NCI-H2107 treated with DMSO at 0.1 percent for 48 hours (cell line): Measurements from ENCODE around the gene ADK.
"Not testable (repeated sequence)": the region's sequence is repeated elsewhere in the genome, so short reads cannot be mapped to it uniquely, and the experiment has no call there.

Experiments
- DNase-seq: peaks from one replicate; lab custom pipeline; 2025; ENCODE audit not compliant: unreplicated experiment; lab: John Stamatoyannopoulos, UW

Gene ADK

DNA sequence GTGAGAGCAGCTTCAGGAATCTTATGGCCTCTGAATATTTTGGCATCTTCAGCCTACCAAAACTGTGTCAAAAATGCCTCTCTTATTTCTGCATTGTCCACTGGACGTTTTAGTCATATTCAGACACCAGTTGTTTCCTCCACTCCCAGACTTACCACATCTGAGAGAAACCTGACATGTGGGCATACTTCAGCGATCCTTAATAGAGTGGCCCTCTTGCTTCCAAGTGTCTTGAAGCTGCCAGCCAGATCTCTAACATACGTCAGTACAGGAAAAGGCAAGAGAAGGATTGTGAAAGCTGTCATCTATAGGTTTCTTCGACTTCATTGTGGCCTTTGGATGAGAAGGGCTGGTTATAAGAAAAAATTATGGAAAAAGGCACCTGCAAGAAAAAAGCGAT, 376.6 kb downstream of the ADK start:
- not testable (repeated sequence) for DNase-seq

DNA sequence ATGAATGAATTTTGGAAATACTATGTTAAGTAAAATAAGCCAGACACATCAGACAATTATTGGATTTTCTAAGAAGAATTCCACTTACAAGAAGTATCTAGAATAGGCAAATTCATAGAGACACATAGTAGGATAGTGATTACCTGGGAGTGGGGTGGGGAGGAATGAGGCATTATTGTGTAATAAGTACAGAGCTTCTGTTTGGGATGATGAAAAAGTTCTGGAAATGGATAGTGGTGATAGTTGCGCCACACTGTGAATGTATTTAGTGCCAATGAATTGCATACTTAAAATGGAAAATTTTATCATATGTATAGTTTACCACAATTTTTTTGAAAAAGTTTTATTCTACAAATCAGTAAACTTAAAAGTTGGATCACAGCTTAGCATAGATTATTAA, 378.2 kb downstream of the ADK start:
- no peak for DNase-seq

DNA sequence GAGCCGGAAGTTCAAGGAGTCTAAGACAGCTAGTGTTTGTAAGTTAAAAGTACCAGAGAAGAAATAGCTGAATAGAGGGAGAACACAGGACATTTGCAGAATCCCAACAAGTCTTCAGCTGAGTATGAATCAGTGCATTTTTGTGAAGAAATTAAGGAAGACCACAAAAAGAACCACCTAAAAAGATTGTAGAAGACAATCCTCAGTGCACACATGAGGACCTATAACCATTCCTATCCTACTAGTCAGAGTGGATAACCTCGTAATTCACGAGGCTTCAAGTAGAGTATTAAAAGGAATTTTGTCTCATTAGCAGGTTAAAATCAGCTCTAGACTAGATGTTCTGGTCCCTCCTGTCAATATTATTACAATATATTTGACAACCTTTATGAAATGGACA, 380.0 kb downstream of the ADK start:
- DNase-seq, result no peak

DNA sequence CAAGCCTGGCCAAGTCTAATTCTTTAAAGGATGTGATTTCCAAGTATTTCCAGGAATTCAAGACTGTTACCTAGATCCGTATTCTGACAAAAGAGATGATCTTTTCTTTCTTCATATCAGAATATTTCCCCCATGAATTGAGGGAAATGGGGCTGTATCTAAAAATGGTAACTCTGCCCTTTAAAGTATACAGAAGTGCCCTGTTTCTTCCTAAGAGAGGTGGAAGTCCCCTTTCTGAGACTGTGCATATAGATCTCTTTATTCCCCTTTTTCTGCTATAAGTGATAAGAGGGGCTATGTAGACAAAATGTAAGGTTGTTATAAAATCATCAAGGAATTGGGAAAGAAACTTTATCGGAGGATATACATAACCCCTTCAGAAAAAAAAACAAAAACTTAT, 388.3 kb downstream of the ADK start:
- DNase-seq, result no peak

DNA sequence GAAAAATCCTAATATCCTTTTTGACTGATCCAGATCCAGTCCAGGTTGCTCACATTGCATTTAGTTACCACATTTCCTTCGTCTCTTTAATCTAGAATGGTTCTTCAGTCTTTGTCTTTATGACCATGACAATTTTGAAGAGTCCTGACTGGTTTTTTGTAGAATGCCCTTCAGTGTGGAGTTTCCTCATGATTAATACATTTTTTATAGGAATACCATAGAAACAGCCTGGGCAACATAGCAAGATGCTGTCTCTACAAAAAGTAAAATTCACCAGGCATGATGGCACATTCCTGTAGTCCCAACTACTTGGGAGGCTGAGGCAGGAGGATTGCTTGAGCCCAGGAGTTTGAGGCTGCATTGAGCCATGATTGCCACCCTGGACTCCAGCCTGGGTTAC, 390.4 kb downstream of the ADK start:
- DNase-seq, result no peak

DNA sequence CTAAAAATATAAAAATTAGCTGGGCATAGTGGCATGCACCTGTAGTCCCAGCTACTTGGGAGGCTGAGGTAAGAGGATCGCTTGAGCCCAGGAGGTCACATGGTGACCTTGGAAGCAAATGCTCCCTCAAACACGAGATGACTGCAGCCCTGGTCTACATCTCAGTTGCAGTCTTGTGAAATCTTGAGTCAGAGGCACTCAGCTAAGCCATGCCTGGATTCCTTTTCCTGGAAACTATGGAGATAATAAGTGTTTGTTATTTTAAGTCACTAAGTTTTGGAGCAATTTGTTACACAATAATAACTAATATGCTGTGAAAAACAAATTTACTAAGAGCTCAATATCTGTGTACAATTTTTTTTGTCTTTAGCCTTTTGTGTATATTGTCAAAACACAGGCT, 391.1 kb downstream of the ADK start:
- no peak for DNase-seq

DNA sequence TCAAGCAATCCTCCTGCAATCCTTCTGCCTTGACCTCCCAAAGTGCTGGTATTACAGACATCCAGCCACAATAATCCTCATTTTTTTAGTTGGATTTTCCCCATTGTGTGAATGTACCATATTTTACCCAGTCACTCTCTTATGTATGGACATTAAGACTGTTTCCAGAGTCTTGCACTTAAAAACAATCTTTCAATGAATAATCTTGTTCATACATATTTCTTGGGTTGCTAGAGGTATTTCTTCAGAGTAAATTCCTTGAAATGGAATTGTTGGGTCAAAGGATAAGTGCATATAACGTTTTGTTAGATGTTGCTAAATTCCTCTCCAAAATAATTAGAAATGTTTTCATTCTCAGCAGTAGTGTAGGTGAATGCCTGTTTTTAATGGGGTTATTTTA, 392.3 kb downstream of the ADK start:
- no peak for DNase-seq

DNA sequence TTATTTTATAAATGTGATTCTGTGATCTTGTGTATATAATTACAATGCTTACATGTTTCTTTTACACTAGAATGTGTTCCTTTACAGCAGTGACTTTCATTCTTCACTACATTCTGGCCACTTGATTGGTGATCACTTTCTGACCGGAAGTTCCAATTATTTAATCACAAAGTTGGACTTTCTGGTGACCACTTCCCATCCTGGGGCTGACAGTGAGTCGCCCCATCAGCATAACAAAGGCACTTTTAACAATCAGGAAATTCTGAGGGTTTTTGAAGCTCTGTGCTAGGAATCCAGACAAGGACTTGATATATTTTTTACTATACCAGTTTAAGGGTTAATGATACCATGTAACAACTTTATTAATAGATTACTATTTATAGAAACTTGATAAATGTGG, 393.1 kb downstream of the ADK start:
- no peak for DNase-seq

DNA sequence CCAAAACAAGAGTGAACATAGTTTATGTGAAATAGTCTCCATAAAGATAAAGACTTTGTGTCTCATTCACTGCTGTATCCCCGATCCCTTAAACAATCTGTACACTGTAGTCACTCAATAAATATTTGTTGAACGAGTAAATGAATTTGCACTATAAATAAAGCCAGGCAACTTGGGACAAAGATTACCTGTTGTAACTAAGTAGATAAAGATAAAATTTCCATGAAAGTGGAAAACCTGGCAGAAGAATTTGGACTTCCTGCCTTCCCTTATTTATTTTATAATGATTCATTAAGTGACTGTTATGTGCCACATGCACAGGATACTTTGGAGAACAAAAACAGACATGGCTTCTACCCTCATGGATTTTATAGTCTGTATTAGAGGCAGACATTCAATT, 397.7 kb downstream of the ADK start:
- DNase-seq, result no peak

DNA sequence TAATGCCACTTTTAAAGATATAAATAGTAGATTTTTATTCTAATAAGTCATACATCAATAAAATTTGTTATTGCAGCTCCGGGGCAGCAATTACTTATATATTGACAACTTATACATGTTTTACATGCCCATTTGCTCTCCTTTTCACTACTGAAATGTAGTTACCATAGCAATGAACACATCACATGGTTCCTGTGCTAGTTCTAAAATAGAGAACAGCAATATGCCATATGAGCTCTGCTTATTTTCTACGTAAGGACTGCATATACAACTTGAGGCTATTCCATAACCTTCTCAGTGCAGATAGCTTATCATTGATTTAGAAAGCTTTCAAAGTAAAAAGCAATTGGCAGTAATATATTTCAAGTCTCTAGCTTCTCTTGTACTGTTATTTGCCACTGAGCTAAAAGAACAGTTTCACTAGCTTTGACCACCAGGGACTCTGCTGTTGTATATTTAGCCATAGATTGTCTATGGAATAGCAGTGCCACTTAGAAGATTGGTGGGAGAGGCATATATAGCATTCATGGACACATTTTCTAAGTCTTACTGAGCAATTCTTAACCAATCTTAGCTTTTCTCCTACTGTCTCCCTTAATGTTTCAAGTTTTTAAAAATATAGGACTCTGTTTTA, 405.2 kb downstream of the ADK start:
- no peak for DNase-seq

DNA sequence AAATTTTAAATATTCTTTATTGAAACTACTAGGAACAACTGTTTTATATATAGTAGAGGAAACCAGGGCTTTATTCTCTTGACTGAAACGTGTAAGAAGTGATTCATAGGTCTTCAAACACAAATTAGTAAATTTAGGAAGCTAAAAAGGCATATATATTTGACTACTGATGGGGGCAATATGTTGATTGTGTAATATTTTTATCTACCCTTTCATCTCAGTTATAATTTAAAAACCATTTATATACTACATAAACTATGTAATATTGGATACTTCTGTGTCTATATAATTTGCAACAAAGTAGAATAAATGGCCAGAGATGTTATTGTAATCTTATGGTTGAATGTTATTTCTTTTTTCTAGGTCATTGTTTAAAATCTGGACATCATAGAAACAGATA, 406.1 kb downstream of the ADK start:
- DNase-seq, result no peak

DNA sequence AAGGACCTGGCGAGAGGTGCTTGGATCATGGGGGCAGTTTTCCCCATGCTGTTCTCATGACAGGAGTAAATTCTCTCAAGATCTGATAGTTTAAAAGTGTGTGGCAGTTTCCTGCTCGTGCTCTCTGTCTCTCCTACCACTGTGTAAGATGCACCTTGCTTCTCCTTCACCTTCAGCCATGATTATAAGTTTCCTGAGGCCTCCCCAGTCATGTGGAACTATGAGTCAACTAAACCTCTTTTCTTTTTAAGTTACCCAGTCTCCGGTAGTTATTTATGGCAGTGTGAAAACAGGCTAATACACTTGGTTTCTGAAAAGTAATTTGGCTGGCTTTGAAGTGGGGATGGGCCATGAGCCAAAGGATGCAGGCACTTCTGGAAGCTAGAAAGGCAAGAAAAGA, 407.4 kb downstream of the ADK start:
- no peak for DNase-seq

DNA sequence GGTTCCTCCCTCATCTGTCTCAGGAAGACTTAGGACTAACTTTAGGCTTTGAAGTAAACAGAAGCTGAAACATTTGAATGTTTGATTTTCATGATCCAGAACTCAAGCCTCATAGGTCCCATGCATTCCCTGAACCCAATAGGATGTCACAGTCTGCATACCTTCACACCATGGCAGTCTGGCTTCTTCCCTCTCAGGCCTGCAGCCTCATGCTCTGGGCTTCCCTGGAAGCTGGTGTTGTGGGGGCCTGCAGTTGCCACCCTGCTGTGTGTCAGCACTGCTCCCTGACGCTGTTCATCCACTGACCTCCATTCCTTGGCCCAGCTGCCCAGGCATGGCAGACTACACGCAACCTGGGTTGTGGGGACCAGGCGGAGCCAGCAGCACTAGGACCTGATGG, 407.9 kb downstream of the ADK start:
- DNase-seq, result no peak

DNA sequence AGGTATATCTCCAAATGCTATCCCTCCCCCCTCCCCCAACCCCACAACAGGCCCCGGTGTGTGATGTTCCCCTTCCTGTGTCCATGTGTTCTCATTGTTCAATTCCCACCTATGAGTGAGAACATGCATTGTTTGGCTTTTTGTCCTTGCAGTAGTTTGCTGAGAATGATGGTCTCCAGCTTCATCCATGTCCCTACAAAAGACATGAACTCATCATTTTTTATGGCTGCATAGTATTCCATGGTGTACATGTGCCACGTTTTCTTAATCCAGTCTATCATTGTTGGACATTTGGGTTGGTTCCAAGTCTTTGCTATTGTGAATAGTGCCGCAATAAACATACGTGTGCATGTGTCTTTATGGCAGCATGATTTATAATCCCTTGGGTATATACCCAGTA, 417.9 kb downstream of the ADK start:
- DNase-seq, result not testable (repeated sequence)

DNA sequence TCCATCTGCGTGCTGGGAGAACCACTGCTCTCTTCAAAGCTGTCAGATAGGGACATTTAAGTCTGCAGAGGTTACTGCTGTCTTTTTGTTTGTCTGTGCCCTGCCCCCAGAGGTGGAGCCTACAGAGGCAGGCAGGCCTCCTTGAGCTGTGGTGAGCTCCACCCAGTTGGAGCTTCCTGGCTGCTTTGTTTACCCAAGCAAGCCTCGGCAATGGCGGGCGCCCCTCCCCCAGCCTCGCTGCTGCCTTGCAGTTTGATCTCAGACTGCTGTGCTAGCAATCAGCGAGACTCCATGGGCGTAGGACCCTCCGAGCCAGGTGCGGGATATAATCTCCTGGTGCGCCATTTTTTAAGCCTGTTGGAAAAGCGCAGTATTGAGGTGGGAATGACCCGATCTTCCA, 422.5 kb downstream of the ADK start:
- DNase-seq, result not testable (repeated sequence)

DNA sequence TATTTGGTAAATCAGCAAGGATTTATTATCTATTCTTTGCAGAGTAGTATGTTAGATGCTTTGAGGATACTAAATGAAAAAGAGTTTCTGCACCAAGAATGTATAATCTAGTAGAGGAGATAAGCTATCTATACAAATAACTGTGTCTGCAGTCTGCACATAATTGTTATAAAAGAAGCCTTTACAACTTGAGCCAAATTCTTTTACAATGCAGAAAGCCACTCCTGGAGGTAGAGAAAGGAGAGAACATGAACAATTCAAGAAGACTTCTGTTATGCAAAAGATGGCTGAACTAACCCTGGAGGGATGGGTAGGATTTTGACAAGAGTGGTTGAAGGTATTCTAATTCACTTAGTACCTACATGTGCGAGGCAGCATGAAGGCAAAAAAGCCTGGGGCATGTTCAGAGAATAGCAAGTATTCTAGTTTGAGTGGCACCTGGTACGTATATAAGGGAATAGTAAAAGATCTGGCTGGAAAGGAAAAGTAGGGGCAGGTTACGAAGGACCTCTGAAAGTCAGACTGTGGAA, 424.2 kb downstream of the ADK start:
- DNase-seq, result no peak

DNA sequence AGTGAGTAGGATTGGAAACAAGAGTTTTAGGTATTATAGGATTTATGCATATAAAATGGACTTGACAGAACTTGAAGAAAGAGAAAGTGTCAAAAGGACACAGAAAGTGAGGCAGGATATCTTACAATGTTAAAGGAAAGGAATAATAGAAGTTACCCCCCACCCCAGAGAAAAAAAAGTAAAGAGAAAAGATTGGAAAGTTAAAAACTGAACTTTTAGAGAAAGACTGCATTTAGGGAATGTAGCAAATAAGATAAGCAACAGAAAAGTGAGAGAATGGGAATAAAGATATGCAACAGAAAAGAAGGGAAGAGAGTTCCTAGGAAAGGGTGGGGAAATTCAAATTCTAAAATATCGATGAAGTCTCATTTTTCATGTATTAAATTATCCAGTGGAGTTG, 424.9 kb downstream of the ADK start:
- DNase-seq, result no peak

DNA sequence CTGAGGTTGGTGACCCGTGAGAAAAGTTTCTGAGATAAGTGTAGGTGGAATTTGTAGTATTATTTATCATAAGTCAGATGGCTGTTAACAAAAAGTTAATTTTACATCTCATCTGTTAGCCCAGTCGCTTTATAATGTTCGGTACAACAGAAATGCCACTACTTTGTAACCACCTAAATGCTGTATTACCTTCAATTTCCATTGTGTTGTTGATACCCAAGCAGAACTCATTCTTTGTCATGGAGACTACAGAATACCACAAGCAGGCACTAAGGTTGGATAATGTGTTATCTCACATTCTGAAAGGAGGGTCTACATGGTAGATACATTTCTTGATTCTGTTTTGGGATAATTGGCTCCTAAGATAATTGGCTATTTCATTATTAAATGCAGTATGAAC, 425.6 kb downstream of the ADK start:
- no peak for DNase-seq

DNA sequence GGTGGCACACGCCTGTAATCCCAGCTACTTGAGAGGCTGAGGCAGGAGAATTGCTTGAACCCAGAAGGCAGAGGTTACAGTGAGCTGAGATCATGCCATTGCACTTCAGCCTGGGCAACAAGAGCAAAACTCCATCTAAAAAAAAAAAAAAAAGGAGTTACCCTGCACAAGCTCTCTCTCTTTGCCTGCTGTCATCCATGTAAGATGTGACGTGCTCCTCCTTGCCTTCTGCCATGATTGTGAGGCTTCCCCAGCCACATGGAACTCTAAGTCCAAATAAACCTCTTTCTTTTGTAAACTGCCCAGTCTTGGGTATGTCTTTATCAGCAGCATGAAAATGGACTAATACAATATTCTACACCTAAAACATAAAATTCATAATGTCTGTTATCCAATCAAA, 429.4 kb downstream of the ADK start:
- not testable (repeated sequence) for DNase-seq

DNA sequence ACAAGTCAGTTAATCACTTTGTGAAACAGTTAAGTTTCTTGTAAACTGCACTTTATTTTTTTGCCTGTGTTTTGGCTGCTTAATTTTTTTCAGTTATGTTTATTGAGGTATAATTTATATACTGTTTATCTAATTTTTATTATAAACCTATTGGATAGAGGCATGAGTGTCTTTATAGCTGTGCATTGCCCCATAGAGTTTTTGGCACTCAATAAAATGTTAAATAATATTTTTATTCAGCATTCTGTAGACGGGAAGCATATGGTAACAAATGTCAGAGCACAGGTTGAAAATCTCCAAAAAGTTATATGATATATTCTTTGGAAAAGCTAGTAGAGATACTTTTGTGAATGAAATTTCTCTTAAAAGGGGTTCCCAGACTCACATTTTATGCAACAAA, 431.5 kb downstream of the ADK start:
- DNase-seq, result no peak

DNA sequence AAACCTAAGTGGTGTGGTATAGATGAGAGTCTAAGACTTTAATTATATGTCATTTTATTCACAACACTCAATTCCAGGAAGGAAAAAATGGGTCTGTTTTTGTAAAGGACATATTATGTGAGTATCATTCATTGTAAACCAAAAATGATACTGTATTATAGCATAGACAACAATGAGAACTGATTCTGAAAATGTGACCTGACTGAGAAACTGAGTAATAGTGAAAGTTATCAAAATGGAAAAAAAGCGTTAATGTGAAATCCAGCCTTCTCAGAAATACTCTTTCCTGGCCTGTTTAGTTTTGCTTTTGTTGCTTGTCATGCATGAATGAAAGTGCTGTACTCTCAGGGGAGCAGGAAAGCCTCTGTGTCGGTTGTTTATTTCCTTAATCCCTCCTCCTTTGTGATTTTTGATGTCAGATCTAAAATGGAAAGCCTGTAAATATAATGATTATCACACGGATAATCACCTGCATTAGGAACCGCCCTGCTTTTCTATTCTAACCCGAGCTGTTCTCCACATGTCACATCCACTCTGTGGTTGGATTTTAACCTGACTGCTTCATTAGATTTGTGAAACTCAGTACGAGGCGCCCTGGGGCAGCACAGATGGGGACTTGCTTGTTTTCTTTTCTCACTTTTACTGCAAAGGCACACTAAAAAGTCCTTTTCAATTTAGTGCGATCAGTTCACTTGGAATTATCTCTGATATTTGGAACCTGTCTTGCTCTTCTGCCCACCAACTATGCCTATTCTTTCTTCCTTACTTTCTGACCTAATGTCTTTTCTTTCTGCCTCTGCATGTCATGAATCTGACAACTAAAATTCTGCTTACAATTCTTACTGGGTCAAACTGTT, 434.4 kb downstream of the ADK start:
- DNase-seq, result peak; percentile 80

DNA sequence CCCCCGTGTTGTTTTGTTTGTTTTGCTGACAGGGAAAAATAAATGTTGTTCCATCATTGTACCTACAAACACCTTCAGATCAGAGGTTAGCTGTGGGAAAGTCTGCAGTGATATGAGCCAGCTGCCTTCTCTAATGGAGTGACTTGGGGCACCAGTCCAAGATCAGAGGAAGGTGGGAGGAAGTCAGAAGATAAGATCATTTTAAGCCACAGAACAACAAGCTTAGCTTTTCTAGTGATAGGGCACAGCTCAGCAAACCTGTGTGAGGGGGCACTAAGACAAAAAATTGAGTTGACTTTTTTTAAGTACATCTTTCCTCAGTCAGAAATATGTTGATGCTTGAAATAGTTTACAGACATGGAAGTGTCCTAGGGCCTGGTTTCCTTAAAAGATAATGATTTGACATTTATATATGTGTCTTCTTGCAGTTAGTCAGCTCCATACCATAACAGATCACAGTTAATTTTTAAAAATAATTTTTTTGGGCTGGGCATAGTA, 435.1 kb downstream of the ADK start:
- peak; percentile 28 for DNase-seq
